K562 treated with DMSO at 1 percent for 48 hours (cell line): ENCODE data around the gene CDS1. TPM values are rescaled to one million over a fixed set of nuclear protein-coding genes. Genes with fewer than 3 reads are reported as not detected.

Experiments
- total RNA-seq: library from RNA; unstranded; fragments of 300-600 nt; gene quantifications from 2 replicates; pipeline ENCODE4 v1.2.3, GENCODE V29; 2022; ENCODE audit warnings: low replicate concordance; ENCODE audit errors: extremely low read depth

CDS1 gene
- total RNA-seq = not detected in 2 replicates

DNA sequence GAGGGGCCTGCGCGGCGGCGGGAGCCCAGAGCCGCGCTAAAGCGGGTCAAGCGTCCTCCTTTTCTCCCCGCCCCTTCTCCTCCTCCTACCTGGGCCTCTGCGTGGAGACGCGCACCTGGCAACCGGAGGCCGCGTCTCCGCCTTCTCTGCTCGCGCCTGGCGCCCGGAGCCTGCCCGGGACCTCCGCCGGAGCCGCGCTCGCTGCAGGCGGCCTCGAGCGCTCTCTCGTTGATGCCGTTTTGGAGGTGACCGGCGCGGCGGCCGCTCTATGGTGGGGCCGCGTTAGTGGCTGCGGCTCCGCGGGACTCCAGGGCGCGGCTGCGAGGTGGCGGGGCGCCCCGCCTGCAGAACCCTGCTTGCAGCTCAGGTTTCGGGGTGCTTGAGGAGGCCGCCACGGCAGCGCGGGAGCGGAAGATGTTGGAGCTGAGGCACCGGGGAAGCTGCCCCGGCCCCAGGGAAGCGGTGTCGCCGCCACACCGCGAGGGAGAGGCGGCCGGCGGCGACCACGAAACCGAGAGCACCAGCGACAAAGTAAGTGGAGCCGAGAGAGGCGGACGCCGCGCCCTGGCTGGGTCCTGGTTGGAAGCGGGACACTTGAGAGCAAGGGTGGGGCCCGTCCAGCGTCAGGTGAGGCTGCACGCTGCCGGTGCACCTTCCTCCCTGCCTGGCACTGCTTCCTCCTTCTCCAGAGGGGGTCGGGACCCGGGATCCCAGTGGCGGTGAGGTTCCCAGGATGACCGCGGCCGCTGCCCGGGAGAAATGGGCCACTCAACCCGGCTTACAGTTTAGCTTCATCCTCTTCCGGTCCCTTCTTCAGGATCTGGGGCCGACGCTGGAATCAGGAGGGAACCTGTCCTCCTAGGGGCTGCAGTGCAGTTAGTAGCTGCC is at the start of gene CDS1:
Gene CDS1, plus strand, starts transcription at position 140 of the 888 bp plus-strand sequence. Its CDS starts 275 bp downstream, at position 415.

Other genes with a start within 250 kb of the CDS1 start
- gene NKX6-1, start 83.8 kb upstream of the CDS1 start, total RNA-seq = not detected in 2 replicates